AG09319 (cell line): ENCODE results near the gene PODN.

Source experiments
- DNase-seq: peaks from one replicate; pipeline ENCODE4 v3.0.0-alpha.2; 2010; ENCODE audit warnings: low read depth; ENCODE audit errors: extremely low read depth
- CTCF ChIP-seq: IDR thresholded peaks from 2 replicates; pipeline ENCODE4 v1.5.1; 2011; ENCODE audit warnings: low read depth, mild to moderate bottlenecking, inconsistent platforms, low read length, moderate library complexity

PODN gene

GRCh38 chr1:53069663-53070327 lies 7.8 kb downstream of the PODN start:
- TF ChIP-seq CTCF: no peak

GRCh38 chr1:53070621-53071020 lies 8.6 kb downstream of the PODN start:
- TF ChIP-seq CTCF: no peak
- DNase-seq: no peak

More at GRCh38 chr1:53069663-53070327, 7.8 kb downstream of the PODN start:
- no peak for DNase-seq

- no peak for TF ChIP-seq CTCF
Measured at GRCh38 chr1:53071167-53071865, 9.3 kb downstream of the PODN start.

GRCh38 chr1:53071915-53072314 lies 9.9 kb downstream of the PODN start:
- no peak for DNase-seq
- no peak for TF ChIP-seq CTCF

More at GRCh38 chr1:53071167-53071865, 9.3 kb downstream of the PODN start:
- no peak for DNase-seq

GRCh38 chr1:53073287-53073686 lies 11.3 kb downstream of the PODN start:
- no peak for TF ChIP-seq CTCF
- no peak for DNase-seq

GRCh38 chr1:53073868-53074311 lies 11.9 kb downstream of the PODN start:
- TF ChIP-seq CTCF: no peak

More at GRCh38 chr1:53073868-53074311, 11.9 kb downstream of the PODN start:
- no peak for DNase-seq
